IMR-90 (cell line): ENCODE measurements around the gene HEBP1. TPM values are rescaled to one million over a fixed set of nuclear protein-coding genes. Genes with fewer than 3 reads are reported as not detected.

Experiments
- ATAC-seq: fragments of 200-7000 bp; cut with Tn5 transposase; 2 replicates; pipeline ENCODE4 v1.9.1; 2020; ENCODE audit warnings: low read depth, mild to moderate bottlenecking, moderate library complexity
- BruUV-seq: library from RNA; stranded (reverse); fragments of 400-500 nt; replicated peaks from 2 replicates; lab custom pipeline; 2021; lab: Mats Ljungman, UMichigan
- CTCF ChIA-PET: fragments of 300-600 bp; formaldehyde crosslinking; extraction: SDS; loops from one replicate; lab custom pipeline; 2021; ENCODE audit warnings: antibody characterized with exemption; lab: Yijun Ruan, JAX
- POLR2A ChIA-PET: fragments of 300-600 bp; sonication (Branson Sonifier 250); formaldehyde crosslinking; loops from one replicate; lab custom pipeline; 2022; ENCODE audit warnings: antibody characterized with exemption; ENCODE audit not compliant: unreplicated experiment; lab: Charles Lee
- DNase-seq: peaks from one replicate; pipeline ENCODE4 v3.0.0; 2013
- H2AFZ ChIP-seq: replicated peaks from 2 replicates; pipeline ENCODE3; 2013; ENCODE audit warnings: low read length, mild to moderate bottlenecking; ENCODE audit not compliant: poor library complexity
- H2AK5ac ChIP-seq: 2 replicates; pipeline ENCODE4 v1.6.1; 2013; ENCODE audit warnings: low read depth, low read length, inconsistent platforms
- H2AK9ac ChIP-seq: replicated peaks from 2 replicates; pipeline ENCODE3; 2013; ENCODE audit warnings: mild to moderate bottlenecking, low read depth, low read length, moderate library complexity; ENCODE audit not compliant: poor library complexity
- H2BK120ac ChIP-seq: 2 replicates; pipeline ENCODE4 v1.6.1; 2013; ENCODE audit warnings: low read depth, low read length, inconsistent platforms
- H2BK15ac ChIP-seq: 3 replicates; pipeline ENCODE4 v1.6.1; 2013; ENCODE audit warnings: low read depth, low read length, inconsistent platforms
- H2BK20ac ChIP-seq: 2 replicates; pipeline ENCODE4 v1.6.1; 2013; ENCODE audit warnings: low read depth, mild to moderate bottlenecking, inconsistent platforms, low read length, moderate library complexity
- H2BK5ac ChIP-seq: 2 replicates; pipeline ENCODE4 v1.6.1; 2013; ENCODE audit warnings: mild to moderate bottlenecking, low read depth, low read length, inconsistent platforms; ENCODE audit not compliant: poor library complexity, severe bottlenecking
- H3K14ac ChIP-seq: replicated peaks from 2 replicates; pipeline ENCODE4 v1.6.1; 2013; ENCODE audit warnings: low read depth, low read length, inconsistent platforms
- H3K18ac ChIP-seq: 2 replicates; pipeline ENCODE4 v1.6.1; 2013; ENCODE audit warnings: low read depth, low read length, control low read depth
- H3K23ac ChIP-seq: 2 replicates; pipeline ENCODE4 v1.6.1; 2013; ENCODE audit warnings: low read depth, low read length, inconsistent platforms
- H3K27ac ChIP-seq: 2 replicates; pipeline ENCODE4 v1.5.1; 2013; ENCODE audit warnings: mild to moderate bottlenecking, control low read depth, low read length; ENCODE audit not compliant: insufficient read depth
- H3K27me3 ChIP-seq: 2 replicates; pipeline ENCODE4 v1.6.1; 2013; ENCODE audit warnings: low read length; ENCODE audit not compliant: control insufficient read depth, insufficient read depth
- H3K36me3 ChIP-seq: 2 replicates; pipeline ENCODE4 v1.6.1; 2013; ENCODE audit warnings: low read length, mixed read lengths; ENCODE audit not compliant: control insufficient read depth, insufficient read depth
- H3K4ac ChIP-seq: 2 replicates; pipeline ENCODE4 v1.6.1; 2013; ENCODE audit warnings: low read depth, low read length, inconsistent platforms
- H3K4me1 ChIP-seq: 2 replicates; pipeline ENCODE4 v1.6.1; 2013; ENCODE audit warnings: low read length, mixed read lengths; ENCODE audit not compliant: control insufficient read depth, insufficient read depth
- H3K4me2 ChIP-seq: 2 replicates; pipeline ENCODE4 v1.6.1; 2013; ENCODE audit warnings: low read depth, mild to moderate bottlenecking, control low read depth, low read length, moderate library complexity
- H3K4me3 ChIP-seq: 2 replicates; pipeline ENCODE4 v1.5.1; 2013; ENCODE audit warnings: low read depth, mild to moderate bottlenecking, control low read depth, low read length, moderate library complexity; ENCODE audit not compliant: insufficient read depth
- H3K56ac ChIP-seq: 2 replicates; pipeline ENCODE4 v1.6.1; 2013; ENCODE audit warnings: low read length, inconsistent platforms; ENCODE audit not compliant: insufficient read depth; ENCODE audit errors: extremely low read depth
- H3K79me1 ChIP-seq, 2 experiments: 2 replicates each; pipeline ENCODE4 v1.6.1; 2013; ENCODE audit warnings: low read length in 2 of 2, inconsistent platforms in 1 of 2, low read depth in 1 of 2
- H3K9ac ChIP-seq: 2 replicates; pipeline ENCODE4 v1.6.1; 2013; ENCODE audit warnings: low read depth, low read length, control low read depth
- H3K9me1 ChIP-seq: 2 replicates; pipeline ENCODE4 v1.6.1; 2013; ENCODE audit warnings: low read length, inconsistent platforms; ENCODE audit not compliant: insufficient read depth
- H3K9me3 ChIP-seq: 2 replicates; pipeline ENCODE4 v1.6.1; 2013; ENCODE audit warnings: low read length; ENCODE audit not compliant: control insufficient read depth, insufficient read depth
- H4K20me1 ChIP-seq: 2 replicates; pipeline ENCODE4 v1.6.1; 2013; ENCODE audit warnings: low read length, inconsistent platforms; ENCODE audit not compliant: insufficient read depth
- H4K5ac ChIP-seq: 2 replicates; pipeline ENCODE4 v1.6.1; 2013; ENCODE audit warnings: mild to moderate bottlenecking, low read depth, low read length, control low read depth
- H4K8ac ChIP-seq, 2 experiments: 2 replicates each; pipeline ENCODE4 v1.6.1; 2013; ENCODE audit warnings: low read depth in 2 of 2, low read length in 2 of 2, control low read depth in 1 of 2, inconsistent platforms in 1 of 2
- H4K91ac ChIP-seq: 2 replicates; pipeline ENCODE4 v1.6.1; 2013; ENCODE audit warnings: low read depth, low read length, inconsistent platforms; ENCODE audit not compliant: insufficient read depth
- BHLHE40 ChIP-seq: fragments of 150-350 bp; IDR thresholded peaks from 2 replicates; pipeline ENCODE4 v1.6.1; 2016; ENCODE audit warnings: mild to moderate bottlenecking, low read depth, low read length
- SMC3 ChIP-seq: fragments of 150-350 bp; IDR thresholded peaks from 2 replicates; pipeline ENCODE4 v1.6.1; 2016; ENCODE audit warnings: low read depth, mild to moderate bottlenecking, antibody characterized with exemption, low read length, moderate library complexity
- USF2 ChIP-seq: fragments of 150-350 bp; IDR thresholded peaks from 2 replicates; pipeline ENCODE4 v1.6.1; 2017; ENCODE audit warnings: mild to moderate bottlenecking, antibody characterized with exemption, low read length, low read depth
- WGBS, 2 experiments: methylation state at CpG; one replicate each; pipeline versions ENCODE4 v1.1.5 to v1.1.7; 2013; ENCODE audit warnings: missing lambda C conversion rate in 2 of 2; ENCODE audit not compliant: insufficient read length in 1 of 2; ENCODE audit errors: extremely low coverage in 2 of 2; 5-methylcytosine and 5-hydroxymethylcytosine counted together
- dilution Hi-C: fragments of 300-500 bp; cut with HindIII; formaldehyde crosslinking; loops from one replicate; pipeline ENCODE4 v1.14.3; 2018; ENCODE audit warnings: low sequenced_read_pairs; ENCODE audit not compliant: unreplicated experiment
- in situ Hi-C: fragments of 300-500 bp; cut with MboI; formaldehyde crosslinking; loops from 3 replicates; pipeline ENCODE4 v1.14.3; 2019; ENCODE audit warnings: low sequenced_read_pairs, inconsistent platforms, mixed read lengths
- intact Hi-C: fragments of 100-400 bp; cut with micrococcal nuclease; formaldehyde crosslinking; loops from 2 replicates; pipeline ENCODE4 v1.10.0; 2022
- polyA plus RNA-seq, 3 experiments: library from polyadenylated mRNA; depleted of rRNA; stranded (reverse); fragments of >200 nt; gene quantifications; 2 replicates each; pipeline ENCODE4 v1.2.3, GENCODE V29; 2012; ENCODE audit warnings: low replicate concordance in 1 of 3
- total RNA-seq: library from RNA; depleted of rRNA; stranded (reverse); fragments of >200 nt; gene quantifications from 2 replicates; pipeline ENCODE4 v1.2.3, GENCODE V29; 2012

The HEBP1 gene
- total and polyA plus RNA-seq, 2 of the 4 experiments (the other 2 are of a cell fraction), result 18.8 to 49.2 TPM

DNA sequence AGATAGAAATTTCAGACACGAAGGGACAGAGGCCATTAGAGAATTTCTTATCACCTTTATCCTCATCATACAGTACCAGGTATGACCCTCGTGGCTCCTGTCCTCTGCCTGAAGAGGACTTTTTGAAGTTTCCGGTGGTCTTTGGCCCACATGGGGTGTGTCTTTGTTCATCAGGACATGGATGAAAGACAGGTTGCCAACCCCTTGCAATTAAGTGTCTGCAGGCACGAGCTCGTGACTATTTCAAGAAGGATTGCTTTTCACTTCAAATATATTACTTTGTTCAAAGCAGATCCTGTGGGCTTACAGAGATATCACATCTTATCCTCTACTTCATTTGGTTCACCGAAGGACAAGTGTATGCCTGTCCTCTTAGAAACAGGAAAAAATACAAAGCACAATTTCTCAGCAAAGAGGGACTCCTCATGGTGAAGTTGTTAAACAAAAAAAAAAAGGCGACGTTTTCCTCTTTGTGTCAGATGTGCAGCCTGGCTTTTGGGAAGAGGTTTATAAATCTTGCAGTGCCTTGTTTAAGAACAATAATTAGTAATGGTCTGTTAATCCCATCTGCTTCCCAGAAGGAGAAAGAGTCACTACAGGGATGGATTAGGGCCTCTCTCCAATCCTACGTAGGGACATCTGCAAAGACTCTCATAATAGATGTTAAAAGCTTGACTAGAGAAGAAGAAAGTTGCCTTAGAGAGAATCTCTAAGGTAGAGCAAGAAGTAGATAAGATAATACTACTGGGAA lies 30.7 kb upstream of the HEBP1 start:
- H2BK15ac ChIP-seq, result no peak overlapping the region
- no peak overlapping the region for H3K18ac ChIP-seq
- H3K23ac ChIP-seq, result no peak overlapping the region
- H3K4me2 ChIP-seq, result no peak overlapping the region
- no peak for DNase-seq
- H4K20me1 ChIP-seq, result no peaks in the 10 kb centered on the region
- no peak overlapping the region for H2BK120ac ChIP-seq
- H3K56ac ChIP-seq, result no peak overlapping the region
- peaks cover 8% of the 10 kb centered on the region for H3K4me1 ChIP-seq
- H3K36me3 ChIP-seq, result no peaks in the 10 kb centered on the region
- no peak overlapping the region for H2AFZ ChIP-seq
- dilution Hi-C loops, result no loop called here
- H3K27me3 ChIP-seq, result peaks cover 2% of the 10 kb centered on the region
- no peaks in the 10 kb centered on the region for H3K79me1 ChIP-seq
- H2BK5ac ChIP-seq, result no peak overlapping the region
- H3K14ac ChIP-seq, result no peak overlapping the region
- no TSS peak for BruUV-seq
- no peaks in the 10 kb centered on the region for H3K9me1 ChIP-seq
- no peak overlapping the region for H4K5ac ChIP-seq
- in situ Hi-C loops, result loop anchor here (25.0 kb wide), 1 partner anchor 507 kb away; no protein-coding TSS in a partner anchor
- WGBS, 2 experiments, result 92% methylated on average over 2 of the region's 9 CpGs; no CpG with 5 or more reads in 1 of the 2 experiments
- no peak overlapping the region for H3K4ac ChIP-seq
- H2AK9ac ChIP-seq, result no peak overlapping the region
- no peak for ATAC-seq
- H3K9me3 ChIP-seq, result no peaks in the 10 kb centered on the region
- H3K27ac ChIP-seq, result no peak overlapping the region
- no peak overlapping the region for H4K91ac ChIP-seq
- no peak overlapping the region for H2AK5ac ChIP-seq
- no peak overlapping the region for H4K8ac ChIP-seq
- TF ChIP-seq USF2 (no peak), SMC3 (no peak), BHLHE40 (no peak)
- H3K4me3 ChIP-seq, result no peak overlapping the region
- intact Hi-C loops, result no loop called here
- ChIA-PET CTCF (interaction anchor here (0.6 kb wide), 1 partner anchor 679 kb away, joined by 3 read pairs; no protein-coding TSS in a partner anchor), POLR2A (no interaction called here)
- H2BK20ac ChIP-seq, result no peak overlapping the region
- H3K9ac ChIP-seq, result no peak overlapping the region
